SK-N-MC (cell line): ENCODE measurements around the gene RPL3.
A peak's percentile ranks its signal among the peaks of the same experiment; 100 is the strongest.

Experiments
- DNase-seq: peaks from one replicate; pipeline ENCODE4 v3.0.0-alpha.2; 2011; ENCODE audit warnings: low read depth, low spot score
- H3K27ac ChIP-seq: fragments of 200-600 bp; sonication (generic); 2 replicates; pipeline ENCODE4 v1.5.1; 2016; ENCODE audit warnings: mixed run types
- H3K36me3 ChIP-seq: fragments of 200-600 bp; sonication (generic); 2 replicates; pipeline ENCODE4 v1.6.1; 2017; ENCODE audit warnings: antibody characterized with exemption, low read length, mixed read lengths; ENCODE audit not compliant: insufficient read depth
- H3K4me3 ChIP-seq: fragments of 200-600 bp; sonication (generic); 2 replicates; pipeline ENCODE4 v1.5.1; 2016
- H3K9ac ChIP-seq: fragments of 200-600 bp; sonication (generic); 2 replicates; pipeline ENCODE4 v1.8.0; 2017; ENCODE audit warnings: mixed run types, mixed read lengths; ENCODE audit not compliant: insufficient read length
- H3K9me3 ChIP-seq: fragments of 200-600 bp; sonication (generic); 2 replicates; pipeline ENCODE4 v1.6.1; 2017; ENCODE audit warnings: low read depth, mild to moderate bottlenecking, antibody characterized with exemption, low read length, moderate library complexity, mixed read lengths
- EZH2 ChIP-seq: fragments of 200-600 bp; sonication (generic); IDR thresholded peaks from one replicate; pipeline ENCODE4 v1.6.1; 2017; ENCODE audit warnings: antibody characterized with exemption
- FOXP2 ChIP-seq: optimal IDR thresholded peaks from 2 replicates; pipeline ENCODE3; 2011; ENCODE audit warnings: mild to moderate bottlenecking, moderate library complexity; ENCODE audit not compliant: insufficient read depth; ENCODE audit errors: extremely low read length, control extremely low read depth
- POLR2AphosphoS5 ChIP-seq: IDR thresholded peaks from 2 replicates; pipeline ENCODE4 v1.6.1; 2012; ENCODE audit warnings: mild to moderate bottlenecking, low read depth, low read length, borderline replicate concordance

The RPL3 gene

DNA sequence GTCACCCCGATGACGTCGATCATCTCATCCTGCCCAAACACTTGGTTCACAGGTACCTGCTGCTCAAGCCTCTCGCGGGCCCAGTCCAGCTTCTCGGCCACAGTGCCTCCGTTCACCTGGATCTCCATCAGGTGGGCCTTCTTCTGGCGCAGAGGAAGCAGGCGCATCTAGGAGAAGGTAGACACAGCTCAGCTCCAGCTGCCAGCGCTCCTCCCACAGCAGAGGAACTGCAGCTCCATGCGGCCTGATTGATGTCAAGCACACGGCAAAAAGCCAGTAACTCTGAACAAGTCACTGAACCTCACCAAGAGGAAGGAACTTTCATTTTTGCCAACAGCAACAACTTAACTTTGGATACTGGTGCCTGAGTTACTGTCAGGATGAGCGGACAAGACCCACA lies 4.0 kb downstream of the RPL3 start:
- Histone ChIP-seq H3K36me3 (peaks cover 79% of the 10 kb centered on the region), H3K9ac (no peak overlapping the region), H3K4me3 (peak overlapping the region; percentile 92; the same call in 1 of the 2 replicates), H3K9me3 (no peaks in the 10 kb centered on the region), H3K27ac (peak overlapping the region; percentile 84)
- TF ChIP-seq FOXP2 (no peak), POLR2AphosphoS5 (peak; percentile 17; the same call in 1 of the 2 replicates)
- no peak for DNase-seq

GRCh38 chr22:39314251-39314971 lies 5.0 kb downstream of the RPL3 start:
- DNase-seq: no peak
- no peaks in the 10 kb centered on the region for H3K9me3 ChIP-seq
- H3K27ac ChIP-seq: peak overlapping the region; percentile 84; the same call in 1 of the 2 replicates
- TF ChIP-seq POLR2AphosphoS5: no peak
- TF ChIP-seq FOXP2: no peak
- no peak for TF ChIP-seq EZH2
- 0 out of 2 replicates have a peak overlapping the region, but pooled peaks have one; percentile 5 for H3K4me3 ChIP-seq
- no peak overlapping the region for H3K9ac ChIP-seq
- peaks cover 79% of the 10 kb centered on the region for H3K36me3 ChIP-seq

GRCh38 chr22:39313258-39314001 lies 6.0 kb downstream of the RPL3 start:
- peaks cover 71% of the 10 kb centered on the region for H3K36me3 ChIP-seq
- H3K27ac ChIP-seq: peak overlapping the region; percentile 84; the same call in 1 of the 2 replicates
- H3K9ac ChIP-seq: no peak overlapping the region
- H3K4me3 ChIP-seq: no peak overlapping the region
- no peak for DNase-seq
- no peak; the same call in 1 of the 2 replicates for TF ChIP-seq POLR2AphosphoS5
- TF ChIP-seq FOXP2: no peak
- no peak for TF ChIP-seq EZH2
- H3K9me3 ChIP-seq: no peaks in the 10 kb centered on the region

DNA sequence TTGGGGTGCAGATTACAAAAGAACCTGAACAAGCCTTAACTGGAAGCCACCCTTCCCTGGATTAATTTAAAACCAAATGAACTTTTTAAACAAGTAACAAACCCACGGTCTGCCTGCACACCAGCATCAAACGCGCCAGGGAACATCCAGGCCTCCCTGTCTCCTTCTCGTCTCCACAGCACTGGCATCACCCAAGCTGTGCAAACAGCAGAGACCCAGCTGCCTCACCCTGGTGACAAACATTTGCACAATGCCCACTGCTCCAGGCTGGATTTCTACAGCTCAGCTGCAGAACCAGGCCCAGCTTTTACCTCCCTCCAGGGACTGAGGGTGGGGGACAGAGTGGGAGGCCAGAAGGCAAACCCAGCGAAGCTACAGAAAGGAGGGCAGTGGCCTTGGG lies 7.0 kb downstream of the RPL3 start:
- Histone ChIP-seq H3K27ac (peak overlapping the region; percentile 54), H3K9me3 (no peaks in the 10 kb centered on the region), H3K4me3 (no peak overlapping the region), H3K9ac (no peak overlapping the region), H3K36me3 (peaks cover 60% of the 10 kb centered on the region)
- TF ChIP-seq FOXP2: no peak
- 0 out of 2 replicates have a peak, but pooled peaks have one; percentile 13 for TF ChIP-seq POLR2AphosphoS5
- no peak for DNase-seq

DNA sequence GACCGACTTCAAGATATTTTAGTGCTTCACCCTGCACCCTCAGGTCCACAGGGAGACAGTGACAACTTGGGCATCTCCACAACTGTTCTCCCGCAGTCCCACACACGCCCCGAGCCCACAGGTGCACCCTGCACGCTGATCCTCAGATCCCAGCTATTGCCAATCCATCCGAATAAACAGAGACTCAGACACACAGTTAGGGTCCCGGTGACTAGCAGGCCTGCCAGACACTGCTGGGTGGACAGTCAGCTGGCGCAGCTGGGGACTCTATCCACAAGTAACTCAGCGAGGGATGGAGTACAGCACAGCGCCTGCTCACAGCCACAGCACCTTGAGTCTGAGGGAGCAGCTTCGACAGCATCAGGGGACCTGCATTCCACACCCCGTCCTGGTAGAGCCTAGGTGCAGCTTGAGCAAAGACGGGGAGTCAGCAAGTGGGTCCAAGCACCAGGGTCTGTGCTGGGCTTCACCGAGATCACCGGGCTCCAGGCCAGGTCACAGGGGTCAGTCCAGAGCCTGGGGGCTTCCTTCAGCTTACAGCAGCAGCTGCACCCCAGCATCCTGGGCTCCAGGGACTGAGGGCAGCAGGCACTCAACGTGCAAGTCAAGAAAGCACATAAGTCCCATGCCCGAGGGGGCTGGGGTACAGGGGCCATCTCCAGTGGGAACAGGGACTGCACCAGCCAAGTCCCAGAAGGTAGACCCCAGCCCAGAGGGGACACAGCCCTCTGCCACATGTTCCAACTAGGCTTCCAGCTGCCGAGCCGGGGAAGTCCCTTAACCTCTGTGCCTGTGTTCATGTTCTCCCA lies 7.6 kb downstream of the RPL3 start:
- no peak for DNase-seq
- H3K36me3 ChIP-seq: peaks cover 54% of the 10 kb centered on the region
- TF ChIP-seq EZH2: no peak
- no peak for TF ChIP-seq FOXP2
- peak; percentile 10; the same call in 1 of the 2 replicates for TF ChIP-seq POLR2AphosphoS5
- H3K4me3 ChIP-seq: no peak overlapping the region
- no peaks in the 10 kb centered on the region for H3K9me3 ChIP-seq
- H3K9ac ChIP-seq: no peak overlapping the region
- H3K27ac ChIP-seq: peak overlapping the region; percentile 60

DNA sequence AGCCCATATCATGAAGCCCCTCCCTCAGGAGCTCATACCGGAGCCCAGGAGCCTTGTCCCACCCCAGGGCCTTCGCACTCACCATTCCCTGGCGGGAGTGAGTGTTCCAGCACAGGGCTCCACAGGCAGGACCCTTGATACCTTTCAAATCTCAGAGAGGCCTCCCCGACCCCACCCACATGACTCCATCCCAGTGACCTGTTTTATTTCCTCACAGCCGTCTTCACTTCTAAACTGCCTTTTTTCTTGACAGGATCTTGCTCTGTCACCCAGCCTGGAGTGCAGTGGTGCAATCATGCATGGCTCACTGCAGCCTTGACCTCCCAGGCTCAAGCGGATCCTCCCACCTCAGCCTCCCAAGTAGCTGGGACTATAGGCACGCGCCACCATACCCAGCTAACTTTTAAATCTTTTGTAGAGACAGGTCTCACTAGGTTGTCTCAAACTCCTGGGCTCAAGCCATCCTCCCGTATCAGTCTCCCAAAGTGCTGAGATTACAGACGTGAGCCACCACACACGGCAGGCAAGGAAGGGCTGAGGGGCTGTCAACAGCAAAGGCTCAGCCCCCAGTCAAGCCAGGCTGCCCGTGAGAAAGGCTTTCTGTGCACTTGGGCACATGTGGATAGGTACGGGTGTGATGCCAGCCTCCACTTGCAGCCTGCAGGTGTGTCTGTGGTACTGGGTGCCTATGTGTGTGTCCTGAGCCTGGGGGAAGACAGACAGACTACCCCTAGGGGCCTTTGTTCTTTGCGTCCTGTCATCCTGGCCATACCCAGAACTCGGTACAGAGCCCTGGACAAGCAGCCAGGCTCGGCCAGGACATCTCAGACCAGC lies 9.3 kb downstream of the RPL3 start:
- no peak for DNase-seq
- TF ChIP-seq EZH2 (no peak), FOXP2 (no peak), POLR2AphosphoS5 (no peak; the same call in 1 of the 2 replicates)
- H3K9me3 ChIP-seq: no peaks in the 10 kb centered on the region
- H3K27ac ChIP-seq: peak overlapping the region; percentile 48
- H3K36me3 ChIP-seq: peaks cover 37% of the 10 kb centered on the region
- H3K4me3 ChIP-seq: no peak overlapping the region
- H3K9ac ChIP-seq: no peak overlapping the region

- Histone ChIP-seq H3K9me3 (no peaks in the 10 kb centered on the region), H3K27ac (peak overlapping the region; percentile 48), H3K36me3 (peaks cover 31% of the 10 kb centered on the region), H3K4me3 (peak overlapping the region; percentile 67), H3K9ac (no peak overlapping the region)
- TF ChIP-seq FOXP2 (no peak), POLR2AphosphoS5 (no peak)
- no peak for DNase-seq
These were observed 10.0 kb downstream of the RPL3 start for GRCh38 chr22:39309364-39309861.
